GM19238 (cell line): Measurements from ENCODE around the gene PPP6R3.

Experiments used
- DNase-seq: peaks from one replicate; pipeline ENCODE4 v3.0.0; 2011; ENCODE audit warnings: low spot score; ENCODE audit not compliant: insufficient read length

The PPP6R3 gene

DNA sequence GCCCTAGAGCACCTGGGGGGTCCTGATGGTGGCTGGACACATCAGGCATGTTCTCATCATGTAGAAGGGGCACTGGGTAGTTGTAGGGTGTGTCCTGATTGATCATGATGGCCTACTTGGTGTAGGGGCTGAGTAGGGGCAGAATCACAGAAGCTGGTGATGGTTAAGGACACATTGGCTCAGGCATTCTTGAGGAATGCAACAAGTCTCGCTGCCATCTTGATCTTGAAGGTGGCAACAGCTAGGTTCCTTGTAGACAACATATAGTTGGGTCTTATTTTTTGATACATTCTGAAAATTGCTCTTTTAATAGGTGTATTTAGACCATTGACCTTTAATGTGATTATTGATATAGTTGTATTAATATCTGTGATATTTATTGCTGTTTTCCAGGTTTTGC, 28.1 kb downstream of the PPP6R3 start:
- DNase-seq: no peak

GRCh38 chr11:68495220-68495729, 34.7 kb downstream of the PPP6R3 start:
- DNase-seq: no peak

DNA sequence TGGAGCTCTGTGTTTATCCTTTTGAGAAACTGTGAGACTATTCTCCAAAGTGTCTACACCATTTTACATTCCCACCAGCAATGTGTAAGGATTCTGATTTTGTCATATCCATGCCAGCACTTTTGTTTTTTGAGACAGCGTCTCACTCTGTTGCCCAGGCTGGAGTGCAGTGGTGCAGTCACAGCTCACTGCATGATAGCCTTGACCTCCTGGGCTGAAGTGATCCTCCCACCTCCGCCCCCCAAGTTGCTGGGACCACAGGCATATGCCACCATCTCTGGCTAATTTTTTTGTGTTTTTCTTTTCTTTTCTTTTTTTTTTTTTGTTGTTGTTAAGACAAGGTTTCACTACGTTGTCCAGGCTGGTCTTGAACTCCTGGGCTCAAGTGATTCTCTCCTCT, 35.3 kb downstream of the PPP6R3 start:
- DNase-seq: no peak

DNA sequence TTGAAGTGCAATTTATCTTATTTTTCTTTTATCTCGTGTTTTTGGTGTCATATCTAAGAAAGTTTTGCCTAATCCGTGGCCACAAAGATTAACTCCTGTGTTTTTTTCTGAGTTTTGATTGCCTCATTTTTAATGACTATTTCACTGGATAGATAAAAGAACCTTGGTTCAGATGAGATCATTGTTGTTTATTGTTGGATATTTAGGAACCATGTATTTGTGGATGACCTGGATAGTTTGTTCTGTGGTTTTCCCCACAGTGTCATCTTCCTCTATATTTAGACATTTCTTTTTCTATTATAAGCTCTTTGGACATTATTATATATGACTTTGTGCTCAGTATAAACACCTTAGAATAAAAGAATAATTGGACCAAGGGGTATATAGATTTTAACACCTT, 37.2 kb downstream of the PPP6R3 start:
- no peak for DNase-seq

DNA sequence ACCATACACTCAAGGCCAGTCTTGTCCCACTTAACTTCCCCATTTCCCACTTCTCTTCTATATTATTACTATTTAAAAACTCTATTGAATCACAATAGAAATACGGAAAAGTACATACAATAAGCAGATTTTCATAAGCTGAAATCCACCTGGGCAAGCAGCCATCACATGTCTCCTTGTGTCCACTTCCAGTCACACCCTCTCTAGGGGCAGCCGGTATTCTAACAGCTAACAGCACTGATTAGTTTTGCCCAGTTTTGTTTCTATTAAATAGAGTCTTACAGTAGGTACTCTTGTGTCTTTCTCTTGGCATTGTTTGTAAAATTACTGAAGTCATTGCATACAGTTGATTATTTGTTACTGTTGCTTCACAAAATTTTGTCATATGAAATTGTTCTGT, 37.8 kb downstream of the PPP6R3 start:
- no peak for DNase-seq

GRCh38 chr11:68498903-68499883, 38.6 kb downstream of the PPP6R3 start:
- no peak for DNase-seq

GRCh38 chr11:68500206-68500605, 39.7 kb downstream of the PPP6R3 start:
- no peak for DNase-seq

DNA sequence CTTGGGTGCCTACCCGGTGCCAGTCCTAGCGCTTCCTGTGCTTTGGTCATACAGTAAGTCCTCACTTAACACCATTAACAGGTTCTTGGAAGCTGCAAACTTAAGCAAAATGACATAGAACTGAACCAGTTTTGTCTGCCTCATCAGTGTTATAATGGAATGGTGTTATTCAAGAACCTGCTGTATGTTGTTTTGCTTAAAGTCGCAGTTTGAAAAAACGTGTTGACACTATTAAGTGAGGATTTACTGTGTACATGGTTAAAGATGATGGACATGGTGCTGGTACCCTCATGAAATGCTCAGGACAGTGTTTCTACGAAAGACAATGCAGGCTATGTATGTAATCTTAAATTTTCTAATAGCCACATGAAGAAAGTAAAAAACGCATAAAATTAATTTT, 41.3 kb downstream of the PPP6R3 start:
- DNase-seq: no peak

- DNase-seq: no peak
Measured at GRCh38 chr11:68503251-68503687, 42.7 kb downstream of the PPP6R3 start.

GRCh38 chr11:68503792-68504191, 43.2 kb downstream of the PPP6R3 start:
- no peak for DNase-seq

DNA sequence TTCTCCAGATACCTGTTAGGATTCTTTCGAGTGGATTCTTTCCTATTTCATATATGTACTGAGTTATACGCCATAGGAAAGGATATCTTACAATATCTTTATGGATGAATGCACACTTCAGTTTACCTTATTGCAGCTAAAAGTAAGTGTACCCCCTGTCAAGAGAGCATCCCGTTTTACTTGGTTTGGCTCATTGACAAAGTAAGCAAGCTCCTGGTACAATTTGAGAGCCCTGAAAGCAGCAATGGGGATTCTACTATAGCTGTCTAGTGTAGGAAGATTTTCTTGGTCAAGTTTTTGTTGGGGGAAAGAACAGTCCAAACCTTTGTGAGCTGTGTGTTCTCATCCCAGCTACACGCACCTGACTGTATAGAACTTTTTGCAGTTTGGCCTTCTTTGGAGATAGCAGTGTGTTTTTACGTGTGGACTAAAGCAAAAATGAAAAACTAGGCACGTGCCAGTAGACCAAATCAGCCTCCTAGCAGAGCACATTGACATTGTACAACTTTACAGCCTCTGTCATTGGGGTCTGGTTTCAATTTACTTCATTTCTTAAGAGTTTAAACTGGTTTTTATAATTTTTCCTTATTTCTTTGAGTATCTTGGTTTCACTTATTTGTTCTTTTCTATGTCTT, 44.0 kb downstream of the PPP6R3 start:
- no peak for DNase-seq

DNA sequence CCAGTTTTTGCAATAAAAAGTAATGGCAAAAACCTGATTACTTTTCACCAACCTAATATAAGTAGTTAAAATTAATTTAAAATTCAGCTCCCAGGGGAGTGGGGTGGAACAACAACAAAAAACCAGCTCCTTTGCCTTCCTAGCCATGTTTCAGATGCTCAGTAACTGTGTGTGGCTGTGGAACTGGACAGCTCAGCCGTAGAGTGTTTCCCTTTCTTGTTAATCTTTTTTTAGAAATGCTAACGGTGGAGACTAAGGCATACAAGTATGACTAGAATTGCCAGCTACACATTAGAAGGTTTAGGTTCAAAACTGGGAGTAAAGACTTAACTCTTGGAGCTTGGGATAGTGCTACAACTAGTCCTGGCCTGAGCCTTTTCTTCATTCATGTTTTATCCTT, 45.0 kb downstream of the PPP6R3 start:
- DNase-seq: no peak

DNA sequence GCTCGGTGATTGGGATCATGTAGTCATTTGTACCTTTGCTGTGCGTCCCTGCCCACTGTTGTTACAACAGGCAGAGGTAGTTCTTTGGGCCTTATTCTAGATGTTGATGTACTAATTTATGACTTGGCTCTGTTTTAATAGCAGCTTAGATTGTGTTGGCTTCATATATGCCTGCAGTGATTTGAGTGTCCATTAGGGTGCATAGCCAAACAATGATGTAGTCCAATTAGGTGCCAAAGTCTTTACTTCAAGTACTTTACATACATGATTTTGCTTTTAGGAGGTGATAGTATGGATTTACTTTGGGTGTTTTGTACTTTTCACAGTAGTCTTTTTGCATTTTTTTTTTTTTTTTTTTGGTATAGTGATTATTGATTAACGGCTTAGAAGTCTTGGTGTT, 46.4 kb downstream of the PPP6R3 start:
- DNase-seq: no peak

- no peak for DNase-seq
Measured at GRCh38 chr11:68508425-68508824, 47.9 kb downstream of the PPP6R3 start.

DNA sequence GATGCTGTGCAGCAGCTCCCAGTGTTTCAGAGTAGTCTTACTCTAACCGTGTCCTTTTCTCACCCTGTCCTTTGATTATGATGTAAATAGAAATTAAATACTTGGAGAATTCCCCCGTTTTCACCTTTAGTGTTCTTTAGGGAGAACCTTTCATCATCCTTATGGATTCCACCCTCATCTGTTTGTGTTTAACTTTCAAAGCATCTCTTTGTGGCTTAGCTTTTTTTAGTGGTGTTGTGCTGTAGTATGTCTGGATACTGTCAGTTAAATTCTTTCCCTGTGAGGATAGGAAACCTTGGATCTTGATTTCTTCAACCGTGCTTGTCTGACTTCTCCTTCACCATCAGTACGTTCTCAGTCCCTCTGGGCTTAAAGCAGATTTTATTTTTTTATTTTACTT, 48.5 kb downstream of the PPP6R3 start:
- no peak for DNase-seq

GRCh38 chr11:68513930-68514487, 53.5 kb downstream of the PPP6R3 start:
- no peak for DNase-seq

DNA sequence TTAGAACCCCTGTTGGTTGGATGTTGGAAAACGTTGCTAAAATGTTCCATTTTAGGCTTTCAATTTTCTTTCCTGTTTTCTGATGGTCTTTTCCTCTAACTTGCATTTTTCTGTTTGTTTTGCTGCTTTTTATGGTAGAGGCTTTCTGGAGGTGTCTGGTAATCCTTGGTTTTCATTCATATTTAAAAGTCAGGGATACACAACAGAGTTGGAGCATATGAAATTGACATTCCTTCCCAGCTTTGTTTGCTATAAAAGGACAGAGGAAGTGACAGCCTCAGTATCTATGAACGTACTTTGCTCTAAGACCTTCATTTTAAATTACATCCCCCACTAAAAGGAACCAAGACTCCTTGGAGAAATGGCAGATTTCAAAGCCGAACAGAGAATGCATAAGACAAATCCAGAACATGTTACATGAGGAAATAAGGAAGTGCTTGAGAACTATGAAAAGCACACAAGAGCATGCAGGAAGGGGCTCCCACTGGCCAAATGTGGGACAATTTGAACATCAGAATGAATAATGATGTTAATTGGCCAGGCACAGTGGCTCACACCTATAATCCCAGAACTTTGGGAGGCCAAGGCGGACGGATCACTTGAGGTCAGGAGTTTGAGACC, 56.7 kb downstream of the PPP6R3 start:
- no peak for DNase-seq

- DNase-seq: no peak
Measured at GRCh38 chr11:68518191-68518590, 57.6 kb downstream of the PPP6R3 start.

- DNase-seq: no peak
Measured at GRCh38 chr11:68521969-68522652, 61.6 kb downstream of the PPP6R3 start.

DNA sequence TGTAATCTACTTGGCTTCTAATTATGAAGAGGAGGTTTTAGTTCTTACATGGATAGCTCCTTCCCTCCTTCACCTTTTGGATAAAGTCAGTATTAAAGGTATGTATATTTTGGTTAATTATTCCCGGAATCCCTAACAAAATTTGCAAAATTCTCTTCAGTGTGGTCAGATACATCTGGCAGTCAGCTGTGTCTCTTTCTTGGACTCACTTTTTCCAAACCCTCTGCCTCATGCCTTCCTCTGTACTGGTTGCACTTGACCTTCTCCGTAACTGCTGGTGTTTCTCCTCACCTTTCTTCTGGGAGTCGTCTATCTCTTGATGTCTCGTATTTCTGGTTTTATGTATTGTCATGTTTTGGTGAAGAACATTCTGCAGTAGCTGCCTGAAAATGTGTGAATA, 62.5 kb downstream of the PPP6R3 start:
- no peak for DNase-seq

DNA sequence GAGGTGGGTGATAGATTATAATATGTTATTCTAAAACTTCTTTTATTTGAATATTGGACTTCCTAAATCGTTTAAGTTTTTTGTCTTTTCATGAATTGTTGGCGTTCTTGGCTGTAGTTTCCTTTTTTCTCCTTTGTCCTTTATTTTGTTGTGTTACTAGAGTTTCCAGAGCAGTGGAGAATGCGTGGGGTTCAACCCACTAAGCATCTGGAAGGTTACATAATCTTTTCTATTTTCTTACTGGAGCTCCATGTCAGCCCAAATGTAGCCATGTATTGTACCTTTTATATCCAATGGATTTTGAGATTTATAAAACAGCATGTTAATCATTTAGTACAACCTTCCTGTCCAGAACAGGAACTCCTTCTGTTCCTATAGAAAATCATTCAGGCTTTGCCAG, 63.2 kb downstream of the PPP6R3 start:
- no peak for DNase-seq
